ENCODE data around the gene FXYD7.
A peak's percentile ranks its signal among the peaks of the same experiment; 100 is the strongest.
"Not testable (repeated sequence)": the region's sequence is repeated elsewhere in the genome, so short reads cannot be mapped to it uniquely, and the experiment has no call there.

FXYD7 gene

DNA sequence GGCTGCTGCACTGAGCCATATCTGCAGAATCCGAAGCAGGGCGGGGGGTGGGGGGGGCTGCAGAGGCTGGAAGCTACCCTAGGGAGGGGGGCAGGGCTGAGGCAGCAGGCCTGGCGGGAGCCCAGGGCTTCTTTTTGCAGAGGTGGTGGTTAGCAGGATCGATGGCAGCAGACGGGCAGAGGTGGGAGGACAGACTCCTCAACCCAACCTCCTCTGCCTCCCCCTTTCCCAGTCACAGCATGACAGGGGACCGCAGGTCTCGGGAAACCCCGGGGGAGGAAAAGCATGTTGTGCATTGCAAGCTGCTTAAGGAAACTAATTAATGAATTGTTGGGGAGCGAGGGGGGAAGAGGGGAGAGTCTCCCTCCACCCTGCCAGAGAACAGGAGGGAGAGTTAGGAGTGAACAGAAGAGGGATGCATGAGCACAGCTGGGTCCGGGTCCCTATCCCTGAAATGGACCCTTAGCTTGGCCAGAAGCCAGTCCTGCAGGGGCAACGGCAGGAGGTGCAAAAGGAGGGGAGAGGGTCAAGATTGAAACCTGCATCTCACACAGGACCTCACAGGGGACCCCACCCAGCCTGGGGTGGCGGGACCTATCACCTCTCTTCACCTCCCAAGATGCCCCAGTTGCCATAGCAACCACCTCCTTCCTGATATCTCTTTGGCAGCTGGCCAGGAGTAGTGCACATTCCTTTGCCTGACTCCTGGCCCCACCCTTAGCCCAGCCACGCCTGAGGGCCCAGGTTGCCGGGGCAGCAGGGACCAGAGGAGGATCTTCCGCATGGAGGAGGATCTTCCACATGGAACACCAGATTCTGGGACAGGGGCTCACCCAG, 1.8 kb downstream of the FXYD7 start:
- no peak for DNase-seq (ENCODE audit: low read depth)

DNA sequence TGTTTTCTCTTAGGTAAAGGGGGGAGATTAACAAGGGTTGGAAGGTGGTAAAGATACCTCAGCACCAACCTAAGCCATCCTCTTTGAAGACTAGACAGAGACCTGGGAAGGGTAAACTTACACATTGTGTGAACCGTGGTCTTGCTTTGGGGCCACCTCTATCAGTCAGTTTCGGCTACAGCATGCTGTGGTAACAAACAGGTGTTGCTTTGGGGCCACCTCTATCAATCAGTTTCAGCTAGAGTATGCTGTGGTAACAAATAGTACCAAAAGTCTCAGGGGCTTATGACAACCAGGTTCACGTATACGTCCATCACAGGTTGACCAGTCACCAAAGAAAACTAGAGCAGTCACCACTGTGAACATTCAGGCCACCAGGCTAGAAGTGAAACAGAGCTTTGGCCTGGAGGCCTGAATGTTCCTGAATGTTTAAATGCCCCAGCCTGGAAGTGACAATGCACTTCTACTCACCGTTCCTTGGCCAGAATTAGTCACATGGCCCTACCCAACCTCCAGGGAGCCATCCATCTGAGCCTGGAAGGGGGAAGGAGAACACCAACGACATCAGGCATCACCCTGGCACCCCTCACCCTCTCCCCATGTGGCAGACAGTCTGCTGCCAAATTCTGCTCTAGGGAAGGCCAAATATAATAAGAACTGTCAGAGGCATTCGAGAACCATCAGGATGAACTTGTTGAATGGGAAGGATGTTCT, 3.8 kb downstream of the FXYD7 start:
- no peak for DNase-seq (ENCODE audit: low read depth)

DNA sequence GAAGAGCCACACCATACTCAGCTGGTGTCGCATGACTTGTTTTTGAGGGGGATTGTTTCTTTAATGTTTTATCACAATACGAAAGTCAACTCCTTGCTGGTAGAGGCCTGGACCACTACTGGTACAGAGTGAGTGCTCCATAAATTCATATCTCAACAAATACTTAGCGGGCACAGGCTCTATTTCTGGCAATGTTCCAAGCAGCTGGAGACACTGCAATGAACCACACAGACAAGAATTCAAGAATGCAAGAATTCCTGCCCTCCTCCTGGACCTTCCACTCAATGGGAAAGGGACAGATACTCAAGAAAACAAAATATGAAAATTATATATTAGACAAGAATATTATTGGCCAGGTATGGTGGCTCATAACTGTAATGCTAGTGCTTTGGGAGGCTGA, 6.4 kb downstream of the FXYD7 start:
- DNase-seq (ENCODE audit: low read depth) = no peak

DNA sequence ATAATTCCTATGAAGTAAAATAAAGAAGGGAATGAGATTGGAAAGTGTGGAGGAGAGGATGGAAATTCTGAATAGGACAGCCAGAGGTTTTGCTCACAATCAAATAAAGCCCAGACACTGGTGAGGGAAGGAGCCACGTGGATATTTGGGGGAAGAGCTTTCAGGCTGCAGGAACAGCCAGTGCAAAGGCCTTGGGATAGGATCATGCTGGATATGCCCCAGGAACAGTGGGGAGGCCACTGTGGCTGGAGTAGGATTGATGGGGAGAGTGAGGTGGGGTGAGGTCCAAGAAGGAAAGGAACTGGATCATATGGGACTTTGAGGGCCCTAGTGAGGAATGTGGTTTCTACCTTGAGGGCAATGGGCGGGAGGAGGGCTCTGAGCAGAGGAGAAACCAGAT, 7.4 kb downstream of the FXYD7 start:
- no peak for DNase-seq (ENCODE audit: low read depth)

DNA sequence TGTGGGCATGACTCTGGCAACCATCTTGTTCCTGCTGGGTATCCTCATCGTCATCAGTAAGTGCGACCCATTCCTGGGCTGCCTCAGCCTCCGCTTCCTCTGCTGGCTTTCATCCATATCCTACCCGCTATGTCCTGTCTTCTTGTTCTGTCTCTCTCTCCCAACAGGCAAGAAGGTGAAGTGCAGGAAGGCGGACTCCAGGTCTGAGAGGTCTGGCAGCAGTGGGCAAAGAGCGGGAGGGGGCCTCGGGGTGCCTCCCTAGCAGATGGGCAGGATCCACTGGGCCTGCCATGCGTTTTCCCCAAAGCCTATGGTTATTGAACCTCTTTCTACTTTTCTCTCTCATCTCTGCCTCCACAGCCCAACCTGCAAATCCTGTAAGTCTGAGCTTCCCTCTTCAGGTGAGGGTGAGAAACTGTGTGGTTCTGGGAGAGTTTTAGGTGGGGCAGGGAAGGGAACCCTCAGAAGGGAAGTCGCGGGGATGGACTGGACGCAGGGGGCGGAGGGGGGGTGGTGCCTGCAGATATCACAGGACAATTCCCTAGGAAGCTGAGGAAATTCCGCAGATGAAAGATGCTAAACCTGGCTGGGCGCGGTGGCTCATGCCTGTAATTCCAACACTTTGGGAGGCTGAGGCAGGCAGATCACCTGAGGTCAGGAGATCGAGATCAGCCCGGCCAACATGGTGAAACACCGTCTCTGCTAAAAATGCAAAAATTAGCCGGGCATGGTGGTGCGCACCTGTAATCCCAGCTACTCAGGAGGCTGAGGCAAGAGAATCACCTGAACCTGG, 8.4 kb downstream of the FXYD7 start:
- no peak for DNase-seq (ENCODE audit: low read depth)

DNA sequence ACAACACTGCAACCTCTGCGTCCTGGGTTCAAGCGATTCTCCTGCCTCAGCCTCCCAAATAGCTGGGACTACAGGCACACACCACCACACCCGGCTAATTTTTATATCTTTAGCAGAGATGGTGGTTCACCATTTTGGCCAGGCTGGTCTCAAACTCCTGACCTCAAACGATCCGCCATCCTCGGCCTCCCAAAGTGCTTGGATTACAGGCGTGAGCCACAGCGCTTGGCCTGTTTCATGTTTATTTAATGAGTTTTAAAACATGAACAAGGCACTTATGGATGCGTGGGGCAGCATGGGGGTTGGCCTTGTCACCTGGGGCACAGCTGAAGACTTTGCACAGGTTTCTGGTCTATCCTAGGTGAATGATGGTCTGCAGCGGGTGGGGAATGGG, 10.1 kb downstream of the FXYD7 start:
- DNase-seq (ENCODE audit: low read depth) = not testable (repeated sequence)

DNA sequence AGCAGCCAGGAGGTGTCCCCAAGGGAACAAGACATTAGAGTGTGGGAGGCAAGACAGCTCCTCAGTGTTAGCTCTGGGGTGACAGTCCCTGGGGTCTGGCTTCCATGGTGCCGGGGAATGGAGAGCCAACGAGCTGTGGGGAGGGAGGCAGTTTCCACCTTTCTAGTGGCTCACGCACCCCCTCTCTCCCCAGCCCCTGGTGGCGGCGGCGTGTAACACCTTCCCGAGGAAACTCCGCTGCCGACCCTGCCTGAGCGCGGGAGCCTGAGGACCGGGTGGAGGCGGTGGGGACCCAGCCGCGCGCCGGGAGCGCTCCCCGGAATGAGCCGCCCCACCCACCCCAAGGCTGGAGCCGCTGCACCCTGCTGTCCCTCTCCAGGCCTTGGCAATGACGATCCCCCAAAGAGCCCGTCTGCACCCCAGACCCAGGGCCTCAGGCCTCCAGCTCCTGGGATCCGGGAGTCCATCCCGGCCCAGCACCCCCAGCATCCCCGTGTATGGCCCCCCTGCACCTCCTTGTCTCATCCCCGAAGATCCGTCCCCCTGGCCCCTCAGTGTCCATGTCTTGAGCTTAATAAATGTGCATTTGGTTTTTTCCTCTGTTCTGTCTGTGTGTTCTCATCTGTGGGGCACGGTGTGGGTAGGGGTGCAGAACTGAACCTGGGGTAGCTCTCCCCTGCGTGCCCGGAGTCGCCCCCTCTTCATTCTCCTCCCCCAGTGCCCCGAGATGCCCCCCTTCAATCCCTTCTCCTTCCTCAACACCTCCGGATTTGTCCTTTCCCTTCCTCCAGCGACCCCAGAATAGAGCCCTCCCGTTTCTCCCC, 10.9 kb downstream of the FXYD7 start:
- DNase-seq (ENCODE audit: low read depth) = no peak

DNA sequence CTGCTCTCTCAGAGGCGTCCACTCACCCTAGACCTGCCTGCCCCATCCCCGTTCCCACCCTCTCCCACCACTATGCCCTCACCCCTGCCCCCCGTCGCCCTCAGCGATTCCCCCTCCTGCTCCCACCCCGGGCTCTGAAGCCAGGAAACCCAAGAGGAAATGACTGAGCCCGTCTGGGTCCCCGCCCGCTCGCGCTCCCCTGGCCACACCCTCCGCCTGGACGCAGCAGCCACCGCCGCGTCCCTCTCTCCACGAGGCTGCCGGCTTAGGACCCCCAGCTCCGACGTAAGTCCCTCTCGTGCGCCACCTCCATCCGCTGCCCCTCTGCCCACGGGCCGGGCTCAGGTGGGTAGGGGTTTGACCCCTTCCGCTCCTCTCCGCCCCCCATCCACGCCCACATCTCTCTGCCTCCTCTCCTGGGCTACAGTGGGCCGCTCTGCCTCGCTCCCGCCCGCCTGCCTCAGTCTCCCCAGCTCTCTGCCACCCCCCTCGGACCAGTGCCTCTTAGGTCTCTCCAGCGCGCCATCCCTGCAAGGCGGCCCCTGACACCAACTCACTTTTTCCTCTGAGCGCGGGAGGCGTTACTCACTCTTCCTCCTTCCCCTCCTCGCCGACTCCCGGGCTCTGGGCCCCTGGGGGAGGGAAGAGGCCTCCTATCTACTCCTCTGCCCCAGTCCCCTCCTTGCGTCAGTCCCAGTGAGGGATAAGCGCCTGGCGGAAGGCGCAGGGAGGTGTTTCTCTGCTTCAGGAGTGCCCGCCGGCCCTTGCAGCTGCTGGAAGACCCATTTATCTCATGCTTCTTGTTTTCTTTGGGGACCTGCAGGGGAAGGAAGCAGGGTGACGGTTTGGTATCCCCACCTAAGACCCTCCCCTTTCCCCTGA, 11.7 kb downstream of the FXYD7 start, which contains the start of gene FXYD5:
TSS of gene FXYD5 (plus strand) at position 211 of the 882 bp plus-strand sequence. CDS start 816 bp downstream, outside the sequence.
- DNase-seq (ENCODE audit: low read depth) = peak; percentile 80

DNA sequence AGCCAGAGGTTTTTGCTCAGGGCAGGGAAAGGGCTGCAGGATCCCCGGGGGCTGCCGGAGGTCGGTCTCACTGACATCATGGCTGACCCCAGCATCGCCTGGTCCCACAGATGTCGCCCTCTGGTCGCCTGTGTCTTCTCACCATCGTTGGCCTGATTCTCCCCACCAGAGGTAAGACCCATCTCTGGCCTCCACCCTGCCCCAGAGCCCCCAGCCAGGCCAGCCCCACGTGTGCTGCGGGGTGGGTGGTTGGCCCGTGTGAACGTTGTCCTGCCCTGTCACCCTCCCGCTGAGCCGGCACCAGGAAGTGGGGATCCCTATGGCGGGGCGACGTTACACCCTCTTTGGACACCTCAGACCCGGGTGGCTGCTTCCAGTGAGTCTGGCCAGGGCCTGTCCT, 12.4 kb downstream of the FXYD7 start:
- no peak for DNase-seq (ENCODE audit: low read depth)

DNA sequence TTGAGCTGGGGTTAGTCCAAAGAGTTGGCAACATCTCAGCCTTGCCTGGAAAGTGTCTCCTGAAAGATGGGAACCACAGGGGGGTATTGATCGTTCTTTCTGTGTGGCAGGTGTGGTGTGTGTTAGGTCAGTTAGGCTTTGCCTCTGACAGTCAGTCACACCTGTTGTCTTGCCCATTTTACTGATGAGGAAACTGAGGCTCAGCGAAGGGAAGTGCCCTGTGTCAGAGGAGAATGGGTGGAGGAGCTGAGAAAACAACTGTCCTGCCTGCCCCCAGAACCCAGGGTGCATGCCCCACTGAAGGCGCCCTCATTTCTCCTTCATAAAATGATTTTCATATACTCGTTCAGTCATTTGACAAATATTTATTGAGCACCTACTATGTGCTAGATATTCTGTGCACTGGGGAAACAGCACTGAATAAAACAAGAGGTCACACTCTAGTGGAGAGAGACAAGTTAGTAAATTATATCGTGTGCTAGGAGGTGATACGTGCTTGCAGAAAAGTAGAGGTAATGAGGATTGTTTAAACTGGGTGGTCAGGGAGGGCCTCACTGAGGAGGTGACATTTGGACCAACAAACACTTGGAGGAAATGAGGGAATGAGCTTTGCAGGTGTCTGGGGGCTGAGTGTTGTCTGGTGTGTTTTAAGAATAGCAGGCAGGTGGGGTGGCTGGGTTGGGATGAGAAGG, 13.1 kb downstream of the FXYD7 start:
- DNase-seq (ENCODE audit: low read depth) = no peak

DNA sequence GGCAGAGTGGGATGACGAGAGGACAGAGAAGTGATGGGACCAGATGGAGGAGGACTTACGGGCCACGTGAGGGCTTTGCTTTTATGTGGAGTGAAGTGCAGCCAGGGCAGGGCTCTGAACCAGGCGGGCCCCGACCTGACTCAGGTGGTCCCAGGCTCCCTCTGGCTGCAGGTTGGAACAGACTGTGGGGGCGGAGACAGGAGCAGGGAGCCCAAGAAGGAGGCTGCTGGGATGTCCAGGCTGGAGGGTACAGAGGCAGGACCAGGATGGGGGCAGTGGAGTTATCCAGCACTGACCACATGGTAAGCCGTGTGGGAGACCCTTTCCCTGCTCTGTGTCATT, 13.6 kb downstream of the FXYD7 start:
- no peak for DNase-seq (ENCODE audit: low read depth)

DNA sequence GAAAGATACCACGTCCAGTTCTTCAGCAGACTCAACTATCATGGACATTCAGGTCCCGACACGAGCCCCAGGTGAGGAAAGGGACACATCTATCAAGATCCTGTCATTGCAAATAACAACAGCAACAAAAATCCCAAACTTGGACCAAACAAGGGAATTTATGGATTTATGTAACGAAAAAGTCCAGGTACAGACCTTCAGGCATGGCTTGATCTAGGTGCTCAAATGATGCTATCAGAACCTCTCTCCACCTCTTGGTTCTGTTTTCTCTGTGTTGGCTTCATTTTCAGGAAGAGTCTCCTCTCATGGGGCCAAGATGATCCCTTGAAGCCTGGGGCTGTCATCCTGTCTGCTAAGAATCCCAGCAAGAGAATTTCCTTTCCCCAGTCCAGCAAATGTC, 14.4 kb downstream of the FXYD7 start:
- no peak for DNase-seq (ENCODE audit: low read depth)

DNA sequence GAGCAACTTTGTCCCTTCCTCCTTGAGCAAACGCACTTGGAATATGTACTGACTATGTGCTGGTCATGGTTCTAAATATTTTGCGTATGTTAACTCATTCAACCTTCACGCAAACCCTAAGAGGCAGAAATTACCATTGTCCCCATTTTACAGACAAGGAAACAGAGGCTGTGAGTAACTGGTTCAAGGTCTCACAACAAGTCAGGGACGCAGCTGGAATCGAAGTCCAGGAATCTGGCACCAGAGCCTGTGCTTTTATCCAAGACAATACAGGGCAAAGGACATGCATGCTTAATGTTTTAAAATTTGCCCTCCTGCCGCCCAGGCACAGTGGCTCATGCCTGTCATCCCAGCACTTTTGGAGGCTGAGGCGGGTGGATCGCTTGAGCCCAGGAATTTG, 16.6 kb downstream of the FXYD7 start:
- DNase-seq (ENCODE audit: low read depth) = no peak

DNA sequence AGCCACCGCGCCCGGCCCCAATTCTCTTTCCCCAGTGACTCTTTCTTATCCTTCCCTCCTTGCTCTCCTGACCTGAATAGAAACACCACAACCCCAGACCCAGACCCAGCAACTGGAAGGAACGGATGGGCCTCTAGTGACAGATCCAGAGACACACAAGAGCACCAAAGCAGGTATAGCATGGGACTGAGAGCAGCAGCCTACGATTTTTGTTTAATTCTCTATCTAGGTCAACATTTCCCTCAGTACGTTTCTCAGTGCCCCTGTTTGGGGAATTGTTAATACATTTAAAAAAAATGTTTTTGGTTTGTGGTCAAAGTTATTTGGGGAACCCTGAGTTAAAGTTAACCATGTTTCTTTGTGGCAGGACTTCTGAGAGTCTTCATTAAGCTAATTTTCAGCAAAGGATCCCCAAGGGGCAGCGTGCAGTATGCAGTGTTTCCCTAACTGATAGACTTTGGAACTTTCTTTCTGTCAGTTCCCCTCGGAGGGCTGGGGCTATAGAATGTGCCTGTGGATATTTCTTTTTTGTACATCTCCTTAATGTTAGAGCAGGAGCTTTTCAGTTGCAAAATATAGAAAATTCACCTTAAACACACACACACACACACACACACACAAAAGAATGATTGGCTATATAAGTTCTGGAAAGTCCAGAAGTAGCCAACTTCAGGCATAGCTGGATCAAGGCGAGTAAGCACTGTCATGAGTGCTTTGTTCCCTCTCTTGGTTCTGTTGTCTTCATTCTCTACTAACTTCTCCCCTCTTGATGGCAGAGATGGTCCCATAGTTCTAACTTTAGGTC, 17.8 kb downstream of the FXYD7 start:
- DNase-seq (ENCODE audit: low read depth) = no peak

DNA sequence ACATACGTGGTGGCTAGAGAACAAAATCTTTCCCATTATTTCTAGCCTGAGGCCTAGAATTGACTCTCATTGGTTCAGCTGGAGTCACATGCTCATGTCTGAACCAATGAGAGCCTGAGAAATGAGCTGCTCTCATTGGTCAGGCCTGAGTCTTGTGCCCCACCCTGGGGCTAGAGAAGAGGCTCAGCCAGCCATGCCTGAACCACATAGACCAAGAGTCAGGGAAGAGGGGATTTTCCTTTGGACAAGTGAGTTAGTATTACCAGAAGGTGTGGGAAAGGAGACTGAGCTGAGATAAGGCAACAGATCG, 18.3 kb downstream of the FXYD7 start:
- no peak for DNase-seq (ENCODE audit: low read depth)

DNA sequence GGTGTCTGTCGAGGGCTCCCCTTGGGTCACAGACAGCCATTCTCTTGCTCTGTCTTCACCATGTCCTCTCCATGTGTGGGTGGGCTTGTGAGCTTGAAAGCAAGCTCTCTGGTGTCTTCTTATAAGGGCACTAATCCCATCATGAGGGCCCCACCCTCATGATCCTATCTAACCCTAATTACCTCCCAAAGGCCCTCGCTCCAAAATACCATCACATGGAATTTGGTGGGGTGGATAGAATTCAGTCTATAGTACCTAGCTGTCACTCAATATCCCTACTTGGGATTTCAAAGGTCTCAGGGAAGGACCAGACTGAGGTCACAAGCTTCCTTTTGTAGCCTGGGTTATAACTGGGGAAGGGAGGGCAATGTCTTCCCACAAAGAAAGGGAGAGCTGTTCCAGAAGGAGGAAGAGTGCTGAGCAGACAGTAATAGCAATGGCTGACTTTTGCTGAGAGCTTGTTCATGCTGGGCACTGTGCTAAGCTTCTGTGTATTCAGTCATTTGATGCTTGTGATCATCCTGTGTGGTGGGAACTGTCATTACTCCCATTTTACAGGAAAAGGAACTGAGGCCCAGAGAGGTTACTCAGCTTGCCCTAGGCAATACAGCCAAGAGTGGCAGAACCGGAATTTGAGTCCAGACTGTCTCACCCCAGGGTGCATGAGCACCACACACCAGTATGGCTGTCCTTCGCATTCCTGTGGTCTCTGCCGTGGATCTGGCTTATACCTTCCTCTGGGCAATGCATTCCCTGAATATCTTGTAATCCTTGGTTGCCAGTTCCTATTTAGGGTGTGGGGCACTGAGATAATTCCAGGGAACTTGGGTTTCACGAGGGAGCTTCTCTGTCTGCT, 19.6 kb downstream of the FXYD7 start:
- DNase-seq (ENCODE audit: low read depth) = no peak

DNA sequence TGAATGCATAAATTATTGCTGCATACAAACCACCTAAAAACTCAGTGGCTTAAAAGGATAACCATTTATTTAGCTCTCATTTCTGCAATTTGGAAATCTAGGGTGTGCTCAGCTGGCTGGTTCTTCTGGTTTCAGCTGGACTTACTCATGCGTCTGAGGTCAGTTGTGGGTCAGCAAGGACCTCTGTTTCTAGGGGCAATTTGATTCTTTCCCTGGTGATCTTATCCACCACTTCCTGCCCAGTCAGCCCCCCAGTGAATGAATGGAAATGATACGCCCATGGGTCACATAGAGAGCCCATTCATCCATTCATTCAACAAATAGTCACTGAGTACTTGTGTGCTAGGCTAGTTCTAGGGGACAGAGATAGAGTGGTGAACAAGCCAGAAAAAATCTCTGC, 21.4 kb downstream of the FXYD7 start:
- no peak for DNase-seq (ENCODE audit: low read depth)

DNA sequence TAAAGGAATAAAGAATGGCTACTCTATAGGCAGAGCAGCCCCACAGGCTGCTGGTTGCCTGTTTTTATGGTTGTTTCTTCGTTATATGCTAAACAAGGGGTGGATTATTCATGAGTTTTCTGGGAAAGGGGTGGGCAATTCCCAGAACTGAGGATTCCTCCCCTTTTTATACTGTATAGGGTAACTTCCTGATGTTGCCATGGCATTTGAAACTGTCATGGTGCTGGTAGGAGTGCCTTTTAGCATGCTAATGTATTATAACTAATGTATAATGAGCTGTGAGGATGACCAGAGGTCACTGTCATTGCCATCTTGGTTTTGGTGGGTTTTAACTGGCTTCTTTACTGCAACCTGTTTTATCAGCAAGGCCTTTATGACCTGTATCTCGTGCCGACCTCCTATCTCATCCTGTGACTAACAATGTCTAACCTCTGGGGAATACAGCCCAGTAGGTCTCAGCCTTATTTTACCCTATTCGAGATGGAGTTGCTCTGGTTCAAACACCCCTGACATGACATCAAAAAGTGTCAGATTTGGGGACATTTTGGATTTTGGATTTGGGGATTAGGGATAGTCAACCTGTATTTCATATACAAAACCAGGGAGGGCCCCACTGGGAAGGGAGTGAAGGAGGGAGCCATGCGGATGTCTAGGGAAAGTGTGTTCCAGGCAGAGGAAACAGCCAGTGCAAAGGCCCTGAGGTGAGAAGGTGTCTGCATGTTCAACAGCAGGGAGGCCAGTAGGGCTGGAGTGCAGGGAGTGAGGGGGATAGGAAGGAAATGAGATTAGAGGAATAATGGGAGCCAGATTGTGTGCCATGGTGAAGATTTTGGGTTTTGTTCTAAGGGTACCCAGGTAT, 22.4 kb downstream of the FXYD7 start:
- no peak for DNase-seq (ENCODE audit: low read depth)
